T-helper 2 cell treated with Interferon-gamma antibody and Interleukin-4, amounts not matched to agents 100 ng/mL and 5 ng/mL, for 36 hours (primary cell): ENCODE data around the gene GJA3. TPM values are rescaled to one million over a fixed set of nuclear protein-coding genes. Genes with fewer than 3 reads are reported as not detected.

Experiments used
- intact Hi-C: fragments of 100-400 bp; cut with micrococcal nuclease; formaldehyde crosslinking; loops from one replicate; pipeline ENCODE4 v1.15.1; 2023
- total RNA-seq: library from RNA; stranded (reverse); gene quantifications from 2 replicates; pipeline ENCODE4 v1.2.3, GENCODE V29; 2022

Gene GJA3
- total RNA-seq, 1 donor from 2014 or later: 0.11 TPM

DNA sequence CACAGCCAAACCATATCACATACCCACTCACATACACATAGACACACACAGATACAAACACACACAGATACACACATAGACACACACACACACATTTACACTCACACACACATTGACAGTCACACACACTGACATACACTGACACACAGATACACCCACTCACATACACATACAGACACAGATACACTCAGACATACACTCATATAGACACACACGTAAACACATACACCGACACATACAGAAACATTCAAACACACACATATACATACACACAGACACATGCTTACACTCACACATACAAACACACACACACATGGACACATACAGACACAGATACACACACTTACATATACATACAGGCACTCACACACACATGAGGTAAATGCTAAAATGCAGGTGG, 30.2 kb downstream of the GJA3 start:
- intact Hi-C loops: no loop called here

DNA sequence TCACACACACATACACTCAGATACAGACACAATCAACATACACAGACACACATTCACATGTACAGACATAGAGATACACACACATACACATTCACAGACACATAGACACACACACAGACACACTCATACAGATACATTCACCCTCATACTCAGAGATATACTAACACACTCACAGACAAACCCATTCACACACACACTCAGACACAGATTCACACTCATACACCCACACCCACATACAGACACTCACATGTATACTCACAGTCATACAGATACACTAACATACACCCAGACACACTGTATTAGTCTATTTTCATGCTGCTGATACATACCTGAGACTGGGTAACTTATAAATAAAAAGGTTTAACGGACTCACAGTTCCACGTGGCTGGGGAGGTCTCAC, 30.8 kb downstream of the GJA3 start:
- intact Hi-C loops: no loop called here

DNA sequence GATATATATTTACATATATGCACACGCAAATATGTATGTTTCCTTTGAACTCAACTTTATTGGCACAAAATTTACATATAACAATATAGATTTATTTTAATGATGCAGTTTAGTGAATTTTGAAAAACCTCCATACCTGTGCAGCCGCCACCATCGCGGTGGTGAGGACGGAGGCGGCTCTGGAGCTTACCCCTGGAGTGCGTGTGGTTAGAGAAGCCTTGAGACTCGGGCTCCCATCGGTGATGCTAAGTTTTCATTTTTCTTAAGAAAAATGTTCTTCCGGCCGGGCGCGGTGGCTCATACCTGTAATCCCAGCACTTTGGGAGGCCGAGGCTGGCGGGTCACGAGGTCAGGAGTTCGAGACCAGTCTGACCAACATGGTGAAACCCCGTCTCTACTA, 31.8 kb downstream of the GJA3 start:
- intact Hi-C loops: loop anchor here (5.0 kb wide), 1 partner anchor 33 kb away; the partner anchor contains the start of gene GJA3

DNA sequence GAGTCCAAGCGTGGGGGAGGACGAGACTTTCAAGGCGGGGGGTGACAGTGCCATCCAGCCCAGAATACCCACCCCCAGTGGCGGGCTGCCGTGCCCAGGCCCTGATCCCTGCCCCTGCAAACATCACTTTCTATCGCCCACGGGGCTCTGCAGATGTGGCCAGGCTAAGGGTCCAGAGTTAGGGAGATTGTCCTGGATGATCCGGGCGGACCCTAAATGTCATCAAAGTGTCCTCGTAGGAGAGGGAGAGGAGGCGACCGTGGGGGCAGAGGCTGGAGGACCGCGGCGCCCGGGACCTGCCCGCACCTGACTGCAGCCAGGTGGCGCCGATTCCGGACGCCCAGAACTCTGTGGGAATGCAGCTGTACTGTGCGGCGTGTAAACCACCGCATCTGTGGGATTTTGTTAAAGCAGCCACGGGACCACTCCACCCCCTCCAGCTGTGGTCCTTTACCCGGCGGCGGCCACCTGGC, 32.4 kb downstream of the GJA3 start:
- intact Hi-C loops: loop anchor here (5.0 kb wide), 1 partner anchor 34 kb away; the partner anchor contains the start of gene GJA3

DNA sequence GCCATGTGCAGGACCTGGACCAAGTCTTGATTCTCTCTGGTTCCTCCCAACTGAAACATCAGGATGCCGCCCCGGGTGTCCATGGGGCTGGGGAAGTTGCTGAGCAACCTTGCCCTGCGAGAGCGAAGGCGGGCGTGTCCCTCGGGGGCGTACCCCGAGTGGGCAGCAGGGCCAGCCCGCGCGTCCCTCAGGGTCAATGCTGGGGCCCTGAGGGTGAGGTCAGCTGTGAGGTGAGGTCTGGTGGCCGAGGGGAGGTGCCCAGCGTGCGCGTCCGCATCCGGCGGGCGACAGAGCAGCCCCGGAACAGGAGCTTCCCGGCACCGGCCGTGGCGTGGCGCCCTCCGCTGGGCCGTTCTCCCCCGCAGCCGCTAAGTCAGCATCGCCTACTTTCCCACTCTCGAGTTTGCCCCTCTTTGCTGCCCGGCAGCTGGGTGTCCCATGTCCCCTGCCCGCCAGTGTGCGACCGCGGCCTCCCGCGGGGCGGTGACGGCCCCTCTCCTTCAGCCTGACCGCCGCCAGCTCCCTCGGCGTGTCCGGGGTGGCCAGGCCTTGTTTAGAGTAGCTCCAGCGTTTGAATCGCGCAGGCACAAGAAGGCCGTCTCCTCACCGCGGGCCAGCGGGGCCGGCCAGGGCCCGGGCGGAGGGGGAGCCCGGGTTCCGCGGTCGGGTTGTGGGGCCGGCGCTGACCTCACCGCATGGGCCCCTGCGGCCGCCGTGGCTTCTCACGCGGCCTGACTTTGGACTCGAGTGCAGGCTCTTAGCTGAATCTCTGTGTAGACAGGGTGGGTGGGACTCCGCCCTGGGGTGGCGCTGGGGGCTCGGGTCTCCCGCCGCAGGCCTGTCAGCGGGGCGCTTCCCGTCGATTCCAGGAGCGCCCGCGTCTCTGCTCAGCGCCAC, 33.0 kb downstream of the GJA3 start:
- intact Hi-C loops: loop anchor here (5.0 kb wide), 1 partner anchor 34 kb away; the partner anchor contains the start of gene GJA3

DNA sequence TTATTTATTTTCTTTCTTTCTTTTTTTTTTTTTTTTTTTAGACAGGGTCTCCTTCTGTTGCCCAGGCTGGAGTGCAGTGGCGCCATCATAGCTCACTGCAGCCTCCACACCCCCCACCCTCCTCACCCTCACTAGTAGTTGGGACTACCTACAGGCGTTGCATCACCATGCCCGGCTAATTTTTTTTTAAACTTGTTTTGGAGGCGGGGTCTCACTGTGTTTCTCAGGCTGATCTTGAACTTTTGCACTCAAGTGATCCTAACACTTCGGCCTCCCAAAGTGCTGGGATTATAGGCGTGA, 33.6 kb downstream of the GJA3 start:
- intact Hi-C loops: loop anchor here (5.0 kb wide), 1 partner anchor 35 kb away; the partner anchor contains the start of gene GJA3

DNA sequence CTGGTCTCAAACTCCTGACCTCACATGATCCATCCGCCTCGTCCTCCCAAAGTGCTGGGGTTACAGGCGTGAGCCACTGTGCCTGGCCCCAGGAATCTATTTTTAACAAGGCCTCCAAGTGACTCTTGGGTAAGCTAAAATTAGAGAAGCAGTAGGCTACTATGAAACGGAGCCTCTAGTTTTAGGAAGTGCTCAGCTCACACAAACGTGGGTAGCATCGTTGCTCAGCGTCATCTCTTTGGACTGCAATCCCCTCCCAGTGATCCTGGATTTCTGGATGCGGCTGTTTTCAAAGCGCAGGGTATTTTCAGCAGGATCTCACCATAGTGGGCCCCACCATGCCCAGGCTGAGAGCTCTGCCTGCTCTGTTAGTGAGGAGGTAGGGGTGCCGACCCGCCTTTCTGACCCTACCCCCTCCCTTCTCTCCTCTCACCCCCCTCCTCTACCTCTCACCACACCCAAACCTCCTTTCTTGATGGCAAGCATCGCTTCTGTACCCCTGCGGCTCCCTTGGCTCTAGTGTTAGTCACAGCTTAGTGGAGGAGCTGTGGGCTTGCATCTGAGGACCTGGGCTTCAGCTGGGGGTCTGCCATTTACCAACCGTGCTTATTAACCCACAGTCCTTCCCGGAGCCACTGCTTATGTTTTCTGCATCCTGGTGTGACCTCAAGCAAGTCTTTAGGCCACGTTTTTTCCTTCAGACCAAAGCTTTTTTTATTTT, 34.2 kb downstream of the GJA3 start:
- intact Hi-C loops: loop anchor here (5.0 kb wide), 1 partner anchor 36 kb away; the partner anchor contains the start of gene GJA3

DNA sequence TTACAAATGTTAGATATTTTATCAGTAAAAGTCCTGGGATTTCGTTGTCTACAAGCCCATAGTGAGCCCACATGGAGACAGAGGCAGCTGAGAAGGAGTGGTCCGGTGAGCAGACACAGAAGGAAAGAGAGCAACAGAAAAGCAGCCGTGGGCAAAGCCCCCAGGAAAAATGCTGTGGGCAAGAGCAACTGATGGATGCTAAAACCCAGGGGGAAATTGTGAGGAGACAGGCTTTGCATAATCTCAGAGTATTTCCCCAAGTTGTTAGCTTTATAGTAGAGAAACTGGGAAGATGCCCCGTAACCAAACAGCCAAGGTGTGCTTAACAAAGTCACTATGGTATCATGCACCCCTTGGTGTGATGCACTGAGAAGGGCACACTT, 35.1 kb downstream of the GJA3 start:
- intact Hi-C loops: loop anchor here (5.0 kb wide), 1 partner anchor 37 kb away; the partner anchor contains the start of gene GJA3

DNA sequence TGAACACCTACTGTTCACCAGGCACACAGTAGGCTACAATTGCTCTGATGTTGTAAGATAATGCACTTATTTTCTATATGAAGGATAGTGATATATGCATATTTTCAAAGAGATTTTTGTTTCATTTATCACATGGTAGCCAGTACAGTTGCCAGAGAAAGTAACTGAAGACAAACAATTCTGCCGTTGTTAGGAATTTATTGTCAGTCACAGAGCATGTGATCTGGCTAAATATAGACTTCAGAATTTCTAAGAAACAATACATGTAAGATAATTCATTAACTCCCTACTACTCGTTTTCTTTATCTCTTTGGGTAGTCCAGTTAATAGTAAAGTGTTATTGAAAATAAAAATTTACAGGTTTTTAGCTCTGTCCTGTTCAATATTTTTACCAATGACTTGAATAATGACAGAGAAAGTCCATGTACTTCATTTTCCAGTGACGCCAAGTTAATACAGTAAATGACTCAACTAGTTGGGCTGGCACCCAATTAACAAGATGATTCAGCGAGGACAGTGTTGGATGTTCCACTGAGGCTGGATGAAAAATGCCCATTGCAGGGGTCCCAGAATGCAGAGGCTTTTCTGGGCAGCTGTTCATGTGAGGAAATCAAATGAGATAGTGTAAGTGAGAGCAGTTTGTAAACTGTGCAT, 35.6 kb downstream of the GJA3 start:
- intact Hi-C loops: loop anchor here (5.0 kb wide), 1 partner anchor 37 kb away; the partner anchor contains the start of gene GJA3

DNA sequence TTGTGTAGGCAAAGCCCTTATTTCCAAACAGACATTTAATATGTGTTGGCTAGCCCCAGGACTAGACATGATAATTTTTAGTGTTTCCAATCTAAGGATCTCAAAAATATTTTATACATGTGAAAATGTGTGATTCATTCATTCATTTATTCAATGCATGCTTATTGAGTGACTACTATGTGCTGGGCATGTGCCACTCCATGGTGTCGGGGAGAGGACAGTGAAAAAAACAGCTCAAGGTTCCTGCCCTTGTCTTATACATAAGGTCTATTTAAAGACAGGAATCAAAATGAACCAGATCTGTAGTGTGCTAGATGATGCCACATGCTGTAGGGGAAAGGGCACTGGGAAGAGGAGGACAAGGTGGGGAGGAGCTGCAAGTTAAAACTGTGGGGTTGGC, 36.5 kb downstream of the GJA3 start:
- intact Hi-C loops: no loop called here

DNA sequence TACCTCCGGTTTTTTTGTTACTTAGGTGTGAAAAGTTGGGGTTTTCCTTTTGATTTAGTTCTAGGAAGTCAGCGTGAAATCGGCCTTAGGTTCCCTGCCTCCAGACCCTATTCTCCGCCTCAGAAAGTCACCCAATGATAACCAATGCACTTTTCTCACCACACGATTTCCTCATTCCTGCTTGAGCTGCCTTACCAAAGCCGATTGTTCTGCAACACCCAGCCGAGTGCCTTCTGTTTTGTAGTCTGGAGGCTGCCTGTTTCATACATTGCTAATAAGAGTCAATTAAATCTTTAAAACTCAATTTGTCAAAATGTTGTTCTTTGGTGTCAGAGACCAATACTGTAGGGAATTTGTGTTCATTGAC, 39.7 kb downstream of the GJA3 start:
- intact Hi-C loops: no loop called here

DNA sequence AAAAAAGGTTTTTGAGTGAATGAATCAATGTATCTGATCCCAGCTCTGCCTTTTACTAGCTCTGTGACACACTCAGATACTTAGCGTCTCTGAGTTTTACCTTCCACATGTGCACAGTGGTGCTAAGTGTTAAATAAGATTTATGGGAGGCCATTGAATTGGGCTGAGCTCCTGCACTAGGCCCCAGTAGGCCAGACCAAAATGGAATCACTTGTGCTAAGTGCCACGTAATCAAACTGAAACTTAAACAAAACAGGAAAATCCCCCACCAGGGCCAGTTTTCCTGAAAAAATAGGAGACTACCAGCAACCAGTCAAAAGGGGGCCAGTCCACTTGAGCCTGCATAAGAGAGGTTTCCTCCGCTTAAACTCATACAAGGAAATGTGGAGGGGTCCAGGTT, 40.9 kb downstream of the GJA3 start:
- intact Hi-C loops: no loop called here

DNA sequence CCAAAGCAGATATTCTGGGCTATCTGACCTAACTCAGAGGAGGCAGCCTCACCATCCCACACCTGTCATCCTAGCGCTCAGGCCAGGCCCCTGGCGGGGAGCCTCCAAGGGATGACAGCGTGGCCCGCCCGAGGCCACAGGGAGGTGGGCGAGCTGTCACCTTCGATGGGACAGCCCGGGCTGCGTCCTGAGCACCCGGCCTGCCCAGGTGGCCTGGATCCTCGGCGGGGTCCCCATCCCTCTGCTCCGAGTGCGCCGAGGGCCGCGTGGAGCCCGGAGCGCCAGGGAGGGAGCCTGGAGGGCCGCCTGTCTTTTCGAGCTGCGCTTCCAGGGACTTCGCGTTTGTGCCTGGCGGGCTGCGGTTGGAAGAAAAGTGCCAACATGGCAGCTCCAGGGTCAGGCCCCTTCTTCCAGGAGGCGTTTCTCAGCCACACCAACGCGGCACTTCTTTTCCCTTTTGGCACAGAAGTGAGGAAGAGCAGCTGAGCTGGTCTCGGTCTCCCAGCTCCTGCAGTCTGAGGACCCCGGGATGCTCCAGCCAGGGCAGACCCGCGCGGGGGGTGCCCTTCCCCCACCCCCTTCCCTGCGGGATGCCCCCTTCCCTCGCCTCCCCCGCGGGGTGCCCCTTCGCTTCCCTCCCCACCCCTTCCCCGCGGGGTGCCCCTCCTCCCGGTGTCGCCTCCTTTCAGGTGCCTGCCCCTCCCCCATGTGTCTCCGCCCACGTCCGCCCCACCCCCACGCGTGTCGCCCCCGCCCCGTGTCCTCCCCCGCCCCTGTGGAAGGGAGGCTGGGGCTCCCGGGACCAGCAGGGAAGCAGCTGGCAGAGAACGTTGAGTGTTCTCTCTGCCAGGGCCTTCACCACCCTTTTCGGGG, 42.3 kb downstream of the GJA3 start:
- intact Hi-C loops: no loop called here

DNA sequence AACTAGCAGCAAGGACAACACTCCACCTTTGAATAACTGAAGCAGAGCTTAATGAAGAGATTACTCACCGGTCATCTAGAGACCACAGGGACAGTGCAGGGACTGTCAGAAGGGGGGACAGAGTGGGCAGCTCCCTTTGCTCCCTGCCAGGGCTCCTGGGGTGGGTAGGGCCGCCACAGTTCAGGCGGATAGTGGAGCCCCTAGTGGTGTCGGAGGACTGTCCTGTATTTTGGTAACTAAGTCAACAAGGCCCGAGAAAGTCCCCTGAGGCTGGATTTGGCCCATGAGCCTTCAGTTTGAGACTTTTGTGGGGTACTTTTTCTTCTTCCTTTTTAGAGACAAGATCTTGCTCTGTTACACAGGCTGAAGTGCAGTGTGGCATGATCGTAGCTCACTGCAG, 44.6 kb downstream of the GJA3 start:
- intact Hi-C loops: no loop called here

DNA sequence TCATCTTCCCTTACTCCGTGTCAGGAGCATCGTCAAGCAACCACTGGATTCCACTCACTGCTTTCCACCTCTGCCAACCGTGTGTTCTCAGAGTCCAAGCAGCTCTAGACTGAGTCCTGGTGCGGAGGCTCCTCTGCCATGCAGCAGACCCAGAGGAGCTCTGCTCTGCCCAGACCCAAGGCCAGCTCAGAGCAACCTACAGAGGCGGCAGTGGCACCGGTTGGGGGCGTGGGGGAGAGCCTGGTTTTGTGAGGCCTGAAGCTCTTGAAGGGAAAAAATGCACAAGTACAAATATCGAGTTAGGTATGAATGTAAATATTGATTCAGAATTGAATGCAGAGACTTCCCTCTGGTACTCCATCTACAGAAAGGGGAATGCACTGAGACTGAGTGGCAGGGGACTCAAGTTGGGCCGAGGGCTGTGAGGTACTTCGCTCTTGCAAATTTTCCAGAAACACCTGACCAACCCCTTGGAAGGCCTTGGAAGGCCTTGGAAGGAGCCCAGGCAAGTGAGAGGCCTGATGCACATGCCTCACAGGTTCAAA, 46.7 kb downstream of the GJA3 start:
- intact Hi-C loops: no loop called here

DNA sequence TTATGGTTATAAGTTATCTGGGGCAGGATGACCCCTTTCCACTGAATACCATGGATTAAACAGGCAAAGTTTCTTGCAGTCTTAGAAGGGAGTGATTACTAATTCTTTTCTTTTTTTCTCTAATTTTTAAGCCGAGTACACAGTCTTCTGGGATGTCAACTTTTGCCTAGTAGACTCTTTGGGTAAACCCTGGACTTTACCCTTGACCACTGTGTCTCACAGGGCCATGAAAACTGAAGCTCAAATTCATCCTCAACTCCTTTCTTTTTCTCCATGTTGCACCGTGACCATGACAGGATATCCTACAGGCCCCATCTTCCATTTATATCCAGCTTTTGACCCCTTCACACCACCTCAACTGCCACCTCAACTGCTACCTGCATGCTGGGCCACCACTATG, 51.8 kb downstream of the GJA3 start:
- intact Hi-C loops: no loop called here

DNA sequence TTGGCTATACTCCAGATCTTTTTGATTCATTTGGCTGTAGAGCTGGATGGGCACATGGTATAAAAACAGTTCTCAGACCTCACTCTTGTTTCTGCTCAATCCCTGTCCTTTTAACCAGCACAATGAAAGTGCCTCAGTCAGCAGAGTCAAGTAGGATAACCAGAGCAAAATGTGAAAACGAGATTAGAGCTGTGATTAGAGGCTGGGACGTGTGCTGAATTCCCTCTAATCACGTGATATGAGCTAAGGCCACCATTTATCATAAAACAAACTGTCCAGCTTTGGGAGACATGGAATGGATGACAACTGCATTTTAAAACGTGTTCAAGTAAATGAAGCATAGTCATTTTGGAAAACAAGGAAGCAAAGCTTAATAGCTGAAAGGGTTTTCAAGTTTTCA, 54.1 kb downstream of the GJA3 start:
- intact Hi-C loops: no loop called here

DNA sequence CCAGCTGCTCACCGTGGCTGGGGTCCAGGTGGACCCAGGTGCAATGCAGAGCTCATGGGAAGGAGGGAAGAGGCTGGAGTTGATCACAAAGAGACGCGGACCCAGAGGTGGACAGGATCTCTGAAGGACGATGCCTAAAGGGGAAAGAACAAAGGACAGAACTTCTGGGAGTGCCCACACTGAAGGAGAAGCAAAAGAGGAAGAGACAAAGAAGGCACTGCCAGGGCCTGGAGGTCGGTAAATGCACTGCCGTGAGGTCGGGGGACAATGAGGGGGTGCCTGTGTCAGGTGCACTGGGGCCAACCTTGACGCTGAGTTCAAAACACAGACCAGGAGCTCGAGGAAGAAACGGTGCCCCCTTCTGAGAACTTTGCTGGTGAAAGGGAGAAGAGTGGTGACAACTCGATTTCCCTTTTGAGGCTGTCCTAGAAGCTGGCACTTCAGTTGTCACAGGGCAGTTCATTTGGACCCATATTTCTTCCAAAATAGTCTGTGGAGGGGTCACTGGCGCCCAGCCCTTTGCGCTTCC, 55.6 kb downstream of the GJA3 start:
- intact Hi-C loops: no loop called here

DNA sequence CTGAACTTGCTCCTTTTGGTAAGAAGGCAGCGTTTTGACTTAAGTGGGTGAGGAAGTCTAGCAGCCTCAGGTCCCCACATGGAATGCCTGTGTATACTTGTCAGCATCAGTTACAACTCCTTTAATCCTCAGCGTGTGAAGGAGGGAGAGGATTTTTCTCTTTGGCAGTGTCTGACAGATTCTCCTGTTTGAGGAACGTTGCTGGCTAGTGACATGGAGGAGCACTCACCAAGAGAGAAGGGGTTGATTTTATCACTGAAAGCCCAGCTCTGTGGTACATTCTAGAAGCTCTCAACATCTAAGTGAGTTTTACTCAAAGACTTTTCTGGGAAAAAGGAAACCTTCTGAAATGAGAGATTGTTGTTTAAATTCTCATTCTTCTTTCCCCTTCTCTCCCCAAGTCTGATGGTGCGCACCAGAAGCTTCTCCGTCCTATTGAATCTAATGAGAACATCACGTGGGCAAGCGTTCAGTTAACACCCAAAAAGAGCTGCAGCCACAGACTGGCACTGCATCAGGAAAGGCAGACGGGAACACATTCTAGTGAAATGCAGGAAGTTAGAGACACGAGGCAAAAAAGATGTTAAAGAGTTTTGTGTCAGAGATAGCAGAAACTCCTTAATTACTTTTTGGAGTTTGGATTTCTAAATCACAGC, 58.2 kb downstream of the GJA3 start:
- intact Hi-C loops: no loop called here
